Neural progenitor cell (in vitro differentiated cells): ENCODE results near the gene POLK. TPM values are rescaled to one million over a fixed set of nuclear protein-coding genes. Genes with fewer than 3 reads are reported as not detected.
A peak's percentile ranks its signal among the peaks of the same experiment; 100 is the strongest.

ENCODE experiments used
- DNase-seq: peaks from one replicate; pipeline ENCODE4 v3.0.0-alpha.2; 2016; ENCODE audit warnings: low spot score
- H2AFZ ChIP-seq: fragments of 200-600 bp; sonication (generic); replicated peaks from 2 replicates; pipeline ENCODE4 v1.6.1; 2016; ENCODE audit warnings: antibody characterized with exemption
- H3F3A ChIP-seq: fragments of 200-600 bp; sonication (generic); 2 replicates; pipeline ENCODE4 v1.6.1; 2016; ENCODE audit warnings: antibody characterized with exemption, low read depth
- H3K27ac ChIP-seq: fragments of 200-600 bp; sonication (generic); 2 replicates; pipeline ENCODE4 v1.5.1; 2016; ENCODE audit warnings: mild to moderate bottlenecking
- H3K27me3 ChIP-seq: fragments of 200-600 bp; sonication (generic); 2 replicates; pipeline ENCODE4 v1.6.1; 2016; ENCODE audit warnings: mild to moderate bottlenecking, moderate library complexity
- H3K36me3 ChIP-seq: fragments of 200-600 bp; sonication (generic); 2 replicates; pipeline ENCODE4 v1.5.1; 2016
- H3K4me1 ChIP-seq: fragments of 200-600 bp; sonication (generic); 2 replicates; pipeline ENCODE4 v1.6.1; 2016; ENCODE audit warnings: mixed run types
- H3K4me2 ChIP-seq: fragments of 200-600 bp; sonication (generic); 2 replicates; pipeline ENCODE4 v1.6.1; 2016
- H3K4me3 ChIP-seq: fragments of 200-600 bp; sonication (generic); 2 replicates; pipeline ENCODE4 v1.5.1; 2016
- H3K79me2 ChIP-seq: fragments of 200-600 bp; sonication (generic); 2 replicates; pipeline ENCODE4 v1.6.1; 2016; ENCODE audit warnings: low read depth
- H3K9ac ChIP-seq: fragments of 200-600 bp; sonication (generic); 2 replicates; pipeline ENCODE4 v1.6.1; 2016
- H3K9me3 ChIP-seq: fragments of 200-600 bp; sonication (generic); 2 replicates; pipeline ENCODE4 v1.5.1; 2016; ENCODE audit warnings: low read depth
- H4K20me1 ChIP-seq: fragments of 200-600 bp; sonication (generic); 2 replicates; pipeline ENCODE4 v1.6.1; 2016; ENCODE audit warnings: low read depth
- H3K27ac Mint-ChIP-seq: 3 replicates; pipeline ENCODE4 v1.8.0; 2021; ENCODE audit warnings: mixed read lengths
- H3K27me3 Mint-ChIP-seq: 2 replicates; pipeline ENCODE4 v1.8.0; 2022; ENCODE audit warnings: low read depth, mild to moderate bottlenecking, inconsistent platforms, moderate library complexity, mixed read lengths; ENCODE audit not compliant: insufficient read depth
- H3K36me3 Mint-ChIP-seq: 3 replicates; pipeline ENCODE4 v1.8.0; 2021; ENCODE audit warnings: mixed read lengths
- H3K4me1 Mint-ChIP-seq: 3 replicates; pipeline ENCODE4 v1.8.0; 2021; ENCODE audit warnings: mixed read lengths
- H3K4me3 Mint-ChIP-seq: 3 replicates; pipeline ENCODE4 v1.8.0; 2021; ENCODE audit warnings: mild to moderate bottlenecking, moderate library complexity, mixed read lengths
- H3K9me3 Mint-ChIP-seq: 3 replicates; pipeline ENCODE4 v1.8.0; 2020; ENCODE audit warnings: mixed read lengths
- EZH2 ChIP-seq: fragments of 200-600 bp; sonication (generic); IDR thresholded peaks from 2 replicates; pipeline ENCODE4 v1.6.1; 2017; ENCODE audit warnings: antibody characterized with exemption, mild to moderate bottlenecking, moderate library complexity
- EZH2phosphoT487 ChIP-seq: fragments of 200-600 bp; sonication (generic); IDR thresholded peaks from 2 replicates; pipeline ENCODE4 v1.6.1; 2017; ENCODE audit warnings: antibody characterized with exemption
- total RNA-seq: library from RNA; depleted of rRNA; stranded (reverse); fragments of >200 nt; gene quantifications from 2 replicates; pipeline ENCODE4 v1.2.3, GENCODE V29; 2015; ENCODE audit warnings: low replicate concordance
- TF ChIP-seq, protein P1 (sequence below): fragments of 200-600 bp; sonication (generic); IDR thresholded peaks from 2 replicates; pipeline ENCODE4 v1.5.1; 2017; ENCODE audit warnings: antibody characterized with exemption, mild to moderate bottlenecking

The POLK gene
- total RNA-seq, 1 donor from 2014 or later, result 30.9 TPM

DNA sequence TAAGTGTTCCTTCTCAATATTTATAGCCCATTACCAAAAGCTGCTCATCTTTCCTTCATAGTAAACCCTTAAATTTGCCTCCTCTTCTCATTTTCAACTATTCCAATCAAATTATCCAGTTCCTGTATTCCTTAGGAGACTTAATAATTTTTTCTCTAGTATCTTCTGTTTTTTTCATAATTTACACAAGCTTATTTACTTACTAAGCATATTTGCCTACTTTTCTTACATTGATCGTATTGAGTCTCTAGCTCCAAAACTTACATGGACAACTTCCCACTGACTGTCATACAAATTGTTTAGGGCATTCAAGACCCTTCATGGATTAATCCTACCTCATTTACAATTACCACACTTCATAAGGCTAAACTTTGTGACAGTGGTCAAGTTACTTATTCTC lies 3.9 kb upstream of the POLK start:
- peaks cover 13% of the 10 kb centered on the region for H4K20me1 ChIP-seq
- TF ChIP-seq EZH2, result no peak
- no peak for TF ChIP-seq EZH2phosphoT487
- TF ChIP-seq, protein P1, sequence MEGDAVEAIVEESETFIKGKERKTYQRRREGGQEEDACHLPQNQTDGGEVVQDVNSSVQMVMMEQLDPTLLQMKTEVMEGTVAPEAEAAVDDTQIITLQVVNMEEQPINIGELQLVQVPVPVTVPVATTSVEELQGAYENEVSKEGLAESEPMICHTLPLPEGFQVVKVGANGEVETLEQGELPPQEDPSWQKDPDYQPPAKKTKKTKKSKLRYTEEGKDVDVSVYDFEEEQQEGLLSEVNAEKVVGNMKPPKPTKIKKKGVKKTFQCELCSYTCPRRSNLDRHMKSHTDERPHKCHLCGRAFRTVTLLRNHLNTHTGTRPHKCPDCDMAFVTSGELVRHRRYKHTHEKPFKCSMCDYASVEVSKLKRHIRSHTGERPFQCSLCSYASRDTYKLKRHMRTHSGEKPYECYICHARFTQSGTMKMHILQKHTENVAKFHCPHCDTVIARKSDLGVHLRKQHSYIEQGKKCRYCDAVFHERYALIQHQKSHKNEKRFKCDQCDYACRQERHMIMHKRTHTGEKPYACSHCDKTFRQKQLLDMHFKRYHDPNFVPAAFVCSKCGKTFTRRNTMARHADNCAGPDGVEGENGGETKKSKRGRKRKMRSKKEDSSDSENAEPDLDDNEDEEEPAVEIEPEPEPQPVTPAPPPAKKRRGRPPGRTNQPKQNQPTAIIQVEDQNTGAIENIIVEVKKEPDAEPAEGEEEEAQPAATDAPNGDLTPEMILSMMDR, result no peak
- H3K4me3 ChIP-seq, result no peak overlapping the region
- Mint-ChIP-seq H3K9me3 (peaks cover 3% of the 10 kb centered on the region), H3K27ac (no peak overlapping the region), H3K4me3 (no peak overlapping the region), H3K36me3 (peaks cover 14% of the 10 kb centered on the region), H3K4me1 (peaks cover 18% of the 10 kb centered on the region), H3K27me3 (no peaks in the 10 kb centered on the region)
- peaks cover 3% of the 10 kb centered on the region for H3F3A ChIP-seq
- peaks cover 69% of the 10 kb centered on the region for H3K79me2 ChIP-seq
- H3K4me1 ChIP-seq, result peaks cover 14% of the 10 kb centered on the region
- H3K36me3 ChIP-seq, result no peaks in the 10 kb centered on the region
- no peak overlapping the region for H3K27ac ChIP-seq
- H2AFZ ChIP-seq, result no peak overlapping the region
- no peak overlapping the region for H3K4me2 ChIP-seq
- no peaks in the 10 kb centered on the region for H3K9me3 ChIP-seq
- H3K27me3 ChIP-seq, result no peaks in the 10 kb centered on the region
- H3K9ac ChIP-seq, result no peak overlapping the region
- no peak for DNase-seq

DNA sequence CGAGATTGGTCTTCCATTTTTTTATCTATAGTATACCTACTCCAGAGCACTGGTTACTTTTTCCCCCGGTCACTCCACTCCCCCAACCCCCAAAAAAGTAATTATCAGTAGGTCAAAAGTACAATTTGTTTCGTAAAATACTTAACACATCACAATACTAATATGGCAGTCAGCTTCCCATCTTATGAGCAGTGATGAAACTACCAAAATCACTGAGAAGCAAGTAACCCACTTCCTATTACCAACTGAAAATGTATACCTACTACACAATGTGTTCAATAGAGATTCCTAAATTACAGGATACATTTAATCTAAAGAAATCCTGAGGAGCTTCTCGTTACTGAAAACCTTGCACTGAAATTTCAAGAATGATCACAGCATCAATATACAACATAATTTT lies 2.1 kb upstream of the POLK start:
- DNase-seq, result no peak
- Mint-ChIP-seq H3K27ac (no peak overlapping the region), H3K27me3 (no peaks in the 10 kb centered on the region), H3K36me3 (peaks cover 12% of the 10 kb centered on the region), H3K4me3 (peak overlapping the region; percentile 99), H3K9me3 (peaks cover 3% of the 10 kb centered on the region), H3K4me1 (peaks cover 24% of the 10 kb centered on the region)
- Histone ChIP-seq H4K20me1 (peaks cover 13% of the 10 kb centered on the region), H3F3A (peaks cover 3% of the 10 kb centered on the region), H3K36me3 (no peaks in the 10 kb centered on the region), H3K9me3 (no peaks in the 10 kb centered on the region), H2AFZ (no peak overlapping the region), H3K4me2 (peak overlapping the region; percentile 86), H3K79me2 (peaks cover 76% of the 10 kb centered on the region), H3K4me3 (peak overlapping the region; percentile 96), H3K9ac (peak overlapping the region; percentile 74), H3K27me3 (no peaks in the 10 kb centered on the region), H3K27ac (no peak overlapping the region), H3K4me1 (peaks cover 15% of the 10 kb centered on the region)
- no peak for TF ChIP-seq EZH2
- TF ChIP-seq, protein P1, result no peak
- no peak for TF ChIP-seq EZH2phosphoT487

DNA sequence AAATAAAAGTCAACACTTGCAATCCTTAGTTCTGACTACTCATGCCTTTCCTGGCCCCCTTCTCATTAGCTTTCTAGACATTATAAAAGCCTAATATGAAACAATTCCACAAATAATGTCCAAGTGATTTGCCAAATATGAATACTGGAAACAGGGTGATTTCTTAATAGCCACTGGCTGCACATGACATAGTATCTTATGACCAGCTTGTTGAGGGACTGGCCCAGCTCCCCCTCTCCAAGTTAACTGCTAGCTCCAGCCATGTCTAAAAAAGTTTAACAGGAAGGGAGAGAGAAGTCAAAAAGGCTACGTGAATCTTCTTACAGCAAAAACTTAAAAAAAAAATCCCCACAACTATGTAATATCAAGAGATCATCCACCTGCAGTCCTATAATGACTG lies 1.7 kb upstream of the POLK start:
- peak; percentile 5 for DNase-seq
- no peak for TF ChIP-seq EZH2phosphoT487
- no peak for TF ChIP-seq EZH2
- TF ChIP-seq, protein P1, result no peak
- Mint-ChIP-seq H3K27ac (no peak overlapping the region), H3K36me3 (peaks cover 10% of the 10 kb centered on the region), H3K9me3 (peaks cover 3% of the 10 kb centered on the region), H3K27me3 (no peaks in the 10 kb centered on the region), H3K4me1 (peaks cover 24% of the 10 kb centered on the region), H3K4me3 (peak overlapping the region; percentile 99)
- Histone ChIP-seq H3K79me2 (peaks cover 76% of the 10 kb centered on the region), H3K27me3 (no peaks in the 10 kb centered on the region), H3K9ac (peak overlapping the region; percentile 74), H3K4me2 (peak overlapping the region; percentile 86), H3K4me3 (peak overlapping the region; percentile 96), H3F3A (peaks cover 3% of the 10 kb centered on the region), H3K36me3 (no peaks in the 10 kb centered on the region), H4K20me1 (peaks cover 13% of the 10 kb centered on the region), H2AFZ (no peak overlapping the region), H3K4me1 (peaks cover 15% of the 10 kb centered on the region), H3K27ac (no peak overlapping the region), H3K9me3 (no peaks in the 10 kb centered on the region)
